A673 (cell line): ENCODE measurements around the gene EEFSEC.

ENCODE experiments used
- CTCF ChIP-seq: fragments of 300-800, 200-600 bp; sonication (generic); conservative IDR thresholded peaks from 2 replicates; pipeline ENCODE4 v1.5.1; 2017; ENCODE audit warnings: low read depth, mild to moderate bottlenecking, antibody characterized with exemption, low read length, moderate library complexity, mixed read lengths
- EZH2 ChIP-seq: fragments of 200-600 bp; sonication (generic); IDR thresholded peaks from 2 replicates; pipeline ENCODE4 v1.6.1; 2017; ENCODE audit warnings: borderline replicate concordance, low read depth, mild to moderate bottlenecking, mixed read lengths, antibody characterized with exemption, low read length; ENCODE audit not compliant: poor library complexity, severe bottlenecking

- no peak for TF ChIP-seq CTCF
- TF ChIP-seq EZH2: no peak
Measured at GRCh38 chr3:128427872-128428822, 274.9 kb downstream of the EEFSEC start.
